Endothelial cell of umbilical vein (primary cell): ENCODE data around the gene RASAL1. TPM values are rescaled to one million over a fixed set of nuclear protein-coding genes. Genes with fewer than 3 reads are reported as not detected.

Experiments used
- BruUV-seq: library from RNA; stranded (reverse); fragments of 400-500 nt; replicated peaks from 2 replicates; lab custom pipeline; 2021; lab: Mats Ljungman, UMichigan
- CTCF ChIA-PET: fragments of 300-600, 350-600 bp; sonication (Branson Sonifier 250); formaldehyde crosslinking; loops from one replicate; lab custom pipeline; 2021; ENCODE audit warnings: antibody characterized with exemption, inconsistent platforms; lab: Charles Lee
- POLR2A ChIA-PET: fragments of 300-600, 350-600 bp; sonication (Branson Sonifier 250); formaldehyde crosslinking; loops from one replicate; lab custom pipeline; 2021; ENCODE audit warnings: antibody characterized with exemption, inconsistent platforms; lab: Charles Lee
- DNase-seq: peaks from one replicate; pipeline ENCODE4 v3.0.0-alpha.2; 2011; ENCODE audit warnings: low read depth, low spot score
- FAIRE-seq: peaks from 2 replicates; lab custom pipeline; 2011; peaks lifted over from hg19 to GRCh38; lab: Jason Lieb, UNC
- H2AFZ ChIP-seq: 2 replicates; pipeline ENCODE4 v1.6.0; 2012; ENCODE audit warnings: low read depth, low read length, control low read depth, inconsistent platforms
- H3K27ac ChIP-seq: 2 replicates; pipeline ENCODE4 v1.5.1; 2011; ENCODE audit warnings: low read depth, mild to moderate bottlenecking, control low read depth, low read length, moderate library complexity; ENCODE audit not compliant: insufficient read depth
- H3K27me3 ChIP-seq, 2 experiments: 2 replicates each; pipeline versions ENCODE4 v1.6.0 to v1.6.1; 2011; ENCODE audit warnings: low read length in 2 of 2, mixed read lengths in 1 of 2; ENCODE audit not compliant: control insufficient read depth in 2 of 2, insufficient read depth in 2 of 2
- H3K36me3 ChIP-seq, 2 experiments: 2 replicates in 1 of 2; 3 replicates in 1 of 2; pipeline ENCODE4 v1.5.1; 2011; ENCODE audit warnings: low read length in 2 of 2, mild to moderate bottlenecking in 1 of 2, moderate library complexity in 1 of 2; ENCODE audit not compliant: control insufficient read depth in 2 of 2, insufficient read depth in 2 of 2; ENCODE audit errors: extremely low read depth in 1 of 2
- H3K4me1 ChIP-seq: 3 replicates; pipeline ENCODE4 v1.5.1; 2011; ENCODE audit warnings: mild to moderate bottlenecking, low read length; ENCODE audit not compliant: control insufficient read depth, insufficient read depth; ENCODE audit errors: extremely low read depth
- H3K4me2 ChIP-seq: 2 replicates; pipeline ENCODE4 v1.6.1; 2011; ENCODE audit warnings: low read length, control low read depth, mixed read lengths; ENCODE audit not compliant: insufficient read depth
- H3K4me3 ChIP-seq, 3 experiments: fragments of 200-600 bp in 1 of 3; sonication (generic), shearing (Covaris generic) in 1 of 3; replicated peaks in 1 of 3; 2 replicates each; pipeline ENCODE4 v1.5.1; 2011 to 2016; ENCODE audit warnings: control low read depth in 3 of 3, low read length in 3 of 3, mild to moderate bottlenecking in 2 of 3, inconsistent platforms in 1 of 3, low read depth in 1 of 3, moderate library complexity in 1 of 3; ENCODE audit not compliant: insufficient read depth in 1 of 3
- H3K79me2 ChIP-seq: 2 replicates; pipeline ENCODE4 v1.6.0; 2012; ENCODE audit warnings: low read length, inconsistent platforms; ENCODE audit not compliant: control insufficient read depth, insufficient read depth
- H3K9ac ChIP-seq: replicated peaks from 2 replicates; pipeline ENCODE3; 2011; ENCODE audit warnings: low read length, control low read depth; ENCODE audit not compliant: insufficient read depth; ENCODE audit errors: extremely low read depth
- H3K9me1 ChIP-seq: replicated peaks from 3 replicates; pipeline ENCODE4 v1.6.0; 2011; ENCODE audit warnings: mild to moderate bottlenecking, low read length; ENCODE audit not compliant: control insufficient read depth, insufficient read depth; ENCODE audit errors: extremely low read depth
- H3K9me3 ChIP-seq: replicated peaks from 2 replicates; pipeline ENCODE4 v1.5.1; 2012; ENCODE audit warnings: low read length, inconsistent platforms; ENCODE audit not compliant: control insufficient read depth, insufficient read depth
- H4K20me1 ChIP-seq: replicated peaks from 2 replicates; pipeline ENCODE3; 2011; ENCODE audit warnings: mild to moderate bottlenecking, low read length; ENCODE audit not compliant: control insufficient read depth, insufficient read depth; ENCODE audit errors: extremely low read depth
- CTCF ChIP-seq, 2 donors: IDR thresholded peaks; 1 replicate in 1 of 2; 2 replicates in 1 of 2; pipeline ENCODE4 v1.5.1; 2011; ENCODE audit warnings: low read length in 2 of 2, mild to moderate bottlenecking in 2 of 2, moderate library complexity in 2 of 2, control low read depth in 1 of 2, inconsistent platforms in 1 of 2, low read depth in 1 of 2; ENCODE audit not compliant: insufficient read depth in 1 of 2; ENCODE audit errors: extremely low read depth in 1 of 2
- EZH2 ChIP-seq: IDR thresholded peaks from 2 replicates; pipeline ENCODE4 v1.6.1; 2012; ENCODE audit warnings: borderline replicate concordance, low read depth, mild to moderate bottlenecking, moderate library complexity, low read length, inconsistent platforms; ENCODE audit not compliant: severe bottlenecking
- FOS ChIP-seq: IDR thresholded peaks from 2 replicates; pipeline ENCODE4 v1.6.1; 2011; ENCODE audit warnings: mild to moderate bottlenecking, low read length, moderate library complexity, borderline replicate concordance; ENCODE audit not compliant: insufficient read depth
- GATA2 ChIP-seq: IDR thresholded peaks from 2 replicates; pipeline ENCODE4 v1.7.0; 2011; ENCODE audit warnings: low read depth, mild to moderate bottlenecking, moderate library complexity, mixed read lengths, low read length; ENCODE audit not compliant: insufficient read length, insufficient read depth
- JUN ChIP-seq: IDR thresholded peaks from 2 replicates; pipeline ENCODE4 v1.6.1; 2011; ENCODE audit warnings: borderline replicate concordance, low read depth; ENCODE audit not compliant: insufficient read length, insufficient read depth
- MYC ChIP-seq: IDR thresholded peaks from one replicate; pipeline ENCODE4 v1.6.1; 2011; ENCODE audit warnings: mild to moderate bottlenecking, low read depth, low read length
- POLR2A ChIP-seq: IDR thresholded peaks from 2 replicates; pipeline ENCODE4 v1.6.1; 2012; ENCODE audit warnings: low read depth, mild to moderate bottlenecking, control low read depth, low read length
- POLR2AphosphoS5 ChIP-seq: IDR thresholded peaks from 2 replicates; pipeline ENCODE4 v1.6.1; 2012; ENCODE audit warnings: low read depth, mild to moderate bottlenecking, control low read depth, low read length, moderate library complexity; ENCODE audit not compliant: insufficient read depth
- dilution Hi-C: fragments of 300-500 bp; cut with MboI; formaldehyde crosslinking; loops from one replicate; pipeline ENCODE4 v1.15.0; 2019; ENCODE audit warnings: low sequenced_read_pairs; ENCODE audit not compliant: extremely low pct_ligation_motif_present
- intact Hi-C: fragments of 100-400 bp; cut with micrococcal nuclease; formaldehyde crosslinking; loops from one replicate; pipeline ENCODE4 v1.10.0; 2022
- polyA plus RNA-seq, 4 experiments: library from polyadenylated mRNA; depleted of rRNA in 3 of 4; stranded (reverse) in 3 of 4; unstranded in 1 of 4; fragments of >200 nt; gene quantifications; 2 replicates each; pipeline versions ENCODE4 v1.2.1 to v1.2.3, GENCODE V29; 2011 to 2012; ENCODE audit warnings: missing spikeins in 1 of 4
- total RNA-seq: library from RNA; stranded (reverse); gene quantifications from 2 replicates; pipeline ENCODE4 v1.2.3, GENCODE V29; 2021
- TF ChIP-seq, protein P1 (sequence below): IDR thresholded peaks from 2 replicates; pipeline ENCODE4 v1.6.1; 2011; ENCODE audit not compliant: insufficient read depth, insufficient read length

The RASAL1 gene
- total and polyA plus RNA-seq, 2 donors (not counting 3 experiments of a cell fraction or from before 2014, with no cell fraction given): not detected

DNA sequence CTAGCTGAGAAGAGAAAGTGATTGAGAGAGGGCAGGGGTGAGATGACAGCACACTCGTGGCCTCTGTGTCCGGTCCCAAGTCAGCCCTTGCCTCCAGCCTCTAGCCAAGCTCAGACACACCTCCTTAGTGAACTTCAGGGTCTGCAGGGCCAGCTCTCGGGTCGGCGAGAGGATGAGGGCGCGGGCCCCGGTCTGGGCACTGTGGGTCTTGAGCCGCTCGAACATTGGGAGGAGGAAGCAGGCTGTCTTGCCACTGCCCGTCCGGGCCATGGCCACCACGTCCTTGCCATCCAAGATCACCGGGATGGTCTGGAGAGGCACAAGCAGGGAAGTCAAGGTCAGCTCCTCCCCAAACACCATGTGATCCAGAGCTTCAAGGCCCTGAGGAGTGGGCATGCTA lies 43.5 kb upstream of the RASAL1 start:
- intact Hi-C loops (no loop called here), dilution Hi-C loops (no loop called here)
- H3K9me1 ChIP-seq: no peaks in the 10 kb centered on the region
- BruUV-seq: no TSS peak
- no peaks in the 10 kb centered on the region for H4K20me1 ChIP-seq
- no peak for FAIRE-seq
- H3K27ac ChIP-seq: no peak overlapping the region
- no peaks in the 10 kb centered on the region for H3K9me3 ChIP-seq
- no peak overlapping the region for H3K9ac ChIP-seq
- no peak overlapping the region for H2AFZ ChIP-seq
- H3K36me3 ChIP-seq: peaks cover 10 to 36% of the 10 kb centered on the region in 2 experiments
- no peak overlapping the region for H3K4me3 ChIP-seq
- H3K4me2 ChIP-seq: no peak overlapping the region
- ChIA-PET CTCF (no interaction called here), POLR2A (no interaction called here)
- no peak for DNase-seq
- no peak for TF ChIP-seq CTCF (IDR thresholded peaks at IDR 0.05; ENCODE audit: extremely low read depth in 1 of 2, insufficient read depth in 1 of 2, low read depth in 1 of 2, low read length in 2 of 2)
- TF ChIP-seq POLR2AphosphoS5: no peak
- TF ChIP-seq JUN: no peak
- TF ChIP-seq POLR2A: no peak
- TF ChIP-seq FOS: no peak
- TF ChIP-seq EZH2: no peak
- no peak for TF ChIP-seq MYC
- no peak for TF ChIP-seq GATA2
- TF ChIP-seq, protein P1, sequence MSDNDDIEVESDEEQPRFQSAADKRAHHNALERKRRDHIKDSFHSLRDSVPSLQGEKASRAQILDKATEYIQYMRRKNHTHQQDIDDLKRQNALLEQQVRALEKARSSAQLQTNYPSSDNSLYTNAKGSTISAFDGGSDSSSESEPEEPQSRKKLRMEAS: no peak
- H3K4me1 ChIP-seq: peaks cover under 1% of the 10 kb centered on the region
- H3K79me2 ChIP-seq: peaks cover 28% of the 10 kb centered on the region
- H3K27me3 ChIP-seq: no peaks in the 10 kb centered on the region
